Activated CD4-positive, CD25-positive, alpha-beta regulatory T cell treated with anti-CD3 and anti-CD28 coated beads, Interleukin-2, amount 50 U/mL, for 16 hours (primary cell): ENCODE data around the gene SFN.

Experiments
- DNase-seq: peaks from one replicate; pipeline ENCODE4 v3.0.0-alpha.2; 2020; ENCODE audit warnings: low read depth, low spot score

Gene SFN

GRCh38 chr1:26911399-26912146 is 48.6 kb downstream of the SFN start:
- DNase-seq = no peak

GRCh38 chr1:26912147-26912490 is 49.2 kb downstream of the SFN start:
- no peak for DNase-seq

GRCh38 chr1:26913389-26913753 is 50.4 kb downstream of the SFN start:
- no peak for DNase-seq
